ENCODE measurements around the gene ITGB6. TPM values are rescaled to one million over a fixed set of nuclear protein-coding genes. Genes with fewer than 3 reads are reported as not detected.

ITGB6 gene
- total and polyA plus RNA-seq, 8 donors: 1.3 to 32.4 (median 3.0) TPM

DNA sequence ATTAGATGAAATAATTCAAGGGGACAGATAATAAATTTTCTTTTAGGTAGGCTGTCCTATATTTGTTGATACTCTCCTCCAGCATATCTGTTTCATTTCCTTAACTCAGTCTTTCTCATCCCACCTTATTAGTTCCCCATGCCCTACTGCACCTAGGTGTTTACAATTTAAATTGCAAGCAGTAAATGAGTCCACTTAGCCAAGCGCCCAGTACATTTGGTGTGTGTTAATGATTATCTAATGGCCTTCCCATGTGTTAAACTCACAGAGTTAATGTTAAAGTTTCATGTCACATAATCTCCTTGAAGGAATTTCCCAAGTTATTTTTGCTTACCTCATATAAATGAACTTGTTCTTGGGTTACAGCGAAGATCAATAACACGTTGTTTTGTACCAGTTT is 31.2 kb downstream of the ITGB6 start:
- Histone ChIP-seq H3K4me1 (peaks cover 6 to 23% (median 9%) of the 10 kb centered on the region in 3 donors), H3K36me3 (no peaks in the 10 kb centered on the region), H3K27me3 (no peaks in the 10 kb centered on the region), H3K27ac (no peak overlapping the region), H3K4me3 (no peak overlapping the region), H3K9me3 (no peaks in the 10 kb centered on the region)
- 26 to 28% methylated on average over 3 of the region's 3 CpGs for WGBS, 2 donors
- DNase-seq: no peak
- FAIRE-seq: peak; percentile 95
- peak in 3 of 4 donors; percentile 29 to 58 (median 44) for ATAC-seq
- TF ChIP-seq, protein P1, sequence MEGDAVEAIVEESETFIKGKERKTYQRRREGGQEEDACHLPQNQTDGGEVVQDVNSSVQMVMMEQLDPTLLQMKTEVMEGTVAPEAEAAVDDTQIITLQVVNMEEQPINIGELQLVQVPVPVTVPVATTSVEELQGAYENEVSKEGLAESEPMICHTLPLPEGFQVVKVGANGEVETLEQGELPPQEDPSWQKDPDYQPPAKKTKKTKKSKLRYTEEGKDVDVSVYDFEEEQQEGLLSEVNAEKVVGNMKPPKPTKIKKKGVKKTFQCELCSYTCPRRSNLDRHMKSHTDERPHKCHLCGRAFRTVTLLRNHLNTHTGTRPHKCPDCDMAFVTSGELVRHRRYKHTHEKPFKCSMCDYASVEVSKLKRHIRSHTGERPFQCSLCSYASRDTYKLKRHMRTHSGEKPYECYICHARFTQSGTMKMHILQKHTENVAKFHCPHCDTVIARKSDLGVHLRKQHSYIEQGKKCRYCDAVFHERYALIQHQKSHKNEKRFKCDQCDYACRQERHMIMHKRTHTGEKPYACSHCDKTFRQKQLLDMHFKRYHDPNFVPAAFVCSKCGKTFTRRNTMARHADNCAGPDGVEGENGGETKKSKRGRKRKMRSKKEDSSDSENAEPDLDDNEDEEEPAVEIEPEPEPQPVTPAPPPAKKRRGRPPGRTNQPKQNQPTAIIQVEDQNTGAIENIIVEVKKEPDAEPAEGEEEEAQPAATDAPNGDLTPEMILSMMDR (IDR thresholded peaks at IDR 0.05): no peak
- intact Hi-C loops (cut with DNase I): no loop called here

DNA sequence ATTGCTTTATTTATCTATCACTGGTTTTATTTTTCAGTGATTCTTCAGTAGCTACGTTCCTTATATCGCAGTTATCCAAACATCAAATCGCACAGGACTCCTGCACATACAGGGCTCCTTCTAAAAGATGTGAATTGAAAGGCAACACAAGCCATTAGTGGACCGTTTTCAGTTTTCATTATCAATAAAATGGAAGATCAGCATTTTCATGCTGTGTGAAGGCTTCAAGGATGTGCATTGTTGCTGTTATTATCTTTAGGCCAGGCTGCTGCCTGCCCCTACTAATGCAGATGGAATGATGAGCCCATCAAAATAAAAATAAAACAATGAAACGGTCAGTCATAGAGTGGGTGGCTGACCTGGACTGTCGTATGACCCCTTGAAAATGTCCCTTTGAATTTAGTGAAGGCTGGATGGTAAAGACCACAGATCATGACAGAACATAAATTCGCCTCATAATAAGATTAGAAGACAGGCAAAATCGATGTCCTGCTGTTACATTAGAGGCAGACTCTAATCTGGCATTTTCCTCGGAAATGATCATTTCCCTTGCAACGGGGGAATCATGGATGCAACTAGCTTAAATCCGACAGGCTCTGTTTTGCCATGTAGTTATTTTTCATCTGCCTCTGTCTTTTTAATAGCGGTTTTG is 32.9 kb downstream of the ITGB6 start:
- intact Hi-C loops (cut with DNase I): no loop called here
- no peak for DNase-seq

DNA sequence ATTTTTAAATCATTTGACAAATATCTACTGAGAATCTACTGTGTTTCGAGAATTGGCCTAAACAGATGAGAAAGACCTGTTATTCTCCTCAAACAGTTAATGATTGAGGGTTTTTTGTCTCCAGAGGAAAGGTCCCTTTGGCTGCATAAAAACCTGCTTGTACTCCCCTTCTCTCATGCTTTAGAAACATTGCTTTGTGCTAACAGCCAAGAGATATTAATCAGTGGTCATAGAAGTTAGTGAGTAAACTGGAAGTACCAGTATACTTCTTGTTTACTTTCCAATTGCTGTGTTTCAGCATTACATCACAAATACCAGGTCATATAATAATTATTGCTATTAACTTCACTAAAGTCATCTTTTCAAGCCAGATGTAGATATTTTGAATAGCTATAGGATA is 34.1 kb downstream of the ITGB6 start:
- FAIRE-seq (no peak), ATAC-seq (peak; percentile 70 to 87 (median 78)), DNase-seq (no peak)
- Histone ChIP-seq H3K27ac (peak overlapping the region in 2 of 4 donors; percentile 26 to 55), H3K27me3 (no peaks in the 10 kb centered on the region), H3K4me3 (no peak overlapping the region), H3K4me1 (peaks cover 6 to 23% (median 9%) of the 10 kb centered on the region in 3 donors), H3K9me3 (no peaks in the 10 kb centered on the region), H3K36me3 (no peaks in the 10 kb centered on the region)
- TF ChIP-seq, protein P1 (IDR thresholded peaks at IDR 0.05): no peak
- intact Hi-C loops (cut with DNase I): no loop called here
- WGBS, 2 donors: 45 to 58% methylated on average over 1 of the region's 1 CpG

More for the DNA sequence above, 32.9 kb downstream of the ITGB6 start:
- no peak for FAIRE-seq
- no peak overlapping the region for H3K4me3 ChIP-seq
- no peaks in the 10 kb centered on the region for H3K27me3 ChIP-seq
- peaks cover 6 to 23% (median 9%) of the 10 kb centered on the region in 3 donors for H3K4me1 ChIP-seq
- TF ChIP-seq, protein P1 (IDR thresholded peaks at IDR 0.05): no peak
- no peak overlapping the region for H3K27ac ChIP-seq
- no peaks in the 10 kb centered on the region for H3K9me3 ChIP-seq
- WGBS, 2 donors: 91 to 93% methylated on average over 12 of the region's 12 CpGs
- no peaks in the 10 kb centered on the region for H3K36me3 ChIP-seq
- no peak for ATAC-seq

DNA sequence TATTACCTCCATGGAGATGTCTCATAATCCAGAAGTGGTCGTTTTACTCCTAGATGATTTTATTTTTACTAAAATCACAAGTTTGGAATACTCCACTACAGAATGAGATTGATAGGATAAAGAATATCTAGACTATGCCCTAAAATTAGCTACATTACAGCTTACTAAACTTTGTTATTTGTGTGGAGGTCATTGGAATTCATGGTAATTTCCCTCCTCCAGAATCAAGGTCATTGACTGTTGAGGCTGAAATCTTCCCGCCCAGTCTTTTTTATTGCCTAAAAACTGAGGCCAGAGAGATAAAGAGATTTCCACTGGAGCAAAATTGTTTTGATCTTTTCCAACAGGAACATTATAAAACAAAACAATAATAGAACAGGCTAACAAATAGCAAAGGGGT is 35.0 kb downstream of the ITGB6 start:
- no peak for FAIRE-seq
- H3K27ac ChIP-seq: peak overlapping the region in 3 of 4 donors; percentile 4 to 55 (median 39)

More for the DNA sequence above, 35.0 kb downstream of the ITGB6 start:
- TF ChIP-seq, protein P1 (IDR thresholded peaks at IDR 0.05): no peak
- intact Hi-C loops (cut with DNase I): no loop called here
- WGBS, 2 donors: 44 to 52% methylated on average over 2 of the region's 2 CpGs
- ATAC-seq: peak in 3 of 4 donors; percentile 38 to 71 (median 52)
- Histone ChIP-seq H3K27me3 (no peaks in the 10 kb centered on the region), H3K4me1 (peaks cover 6 to 23% (median 9%) of the 10 kb centered on the region in 3 donors), H3K36me3 (no peaks in the 10 kb centered on the region), H3K9me3 (no peaks in the 10 kb centered on the region), H3K4me3 (no peak overlapping the region)
- no peak for DNase-seq
